Loucy (cell line): ENCODE data around the gene HPGD.

ENCODE experiments used
- EZH2phosphoT487 ChIP-seq: fragments of 200-600 bp; IDR thresholded peaks from 2 replicates; pipeline ENCODE4 v1.6.1; 2018; ENCODE audit warnings: antibody characterized with exemption, mild to moderate bottlenecking, moderate library complexity, borderline replicate concordance
- TF ChIP-seq, protein P1 (sequence below): fragments of 200-600 bp; sonication (generic); conservative IDR thresholded peaks from 2 replicates; pipeline ENCODE4 v1.5.1; 2014; ENCODE audit warnings: mild to moderate bottlenecking, antibody characterized with exemption, low read length

DNA sequence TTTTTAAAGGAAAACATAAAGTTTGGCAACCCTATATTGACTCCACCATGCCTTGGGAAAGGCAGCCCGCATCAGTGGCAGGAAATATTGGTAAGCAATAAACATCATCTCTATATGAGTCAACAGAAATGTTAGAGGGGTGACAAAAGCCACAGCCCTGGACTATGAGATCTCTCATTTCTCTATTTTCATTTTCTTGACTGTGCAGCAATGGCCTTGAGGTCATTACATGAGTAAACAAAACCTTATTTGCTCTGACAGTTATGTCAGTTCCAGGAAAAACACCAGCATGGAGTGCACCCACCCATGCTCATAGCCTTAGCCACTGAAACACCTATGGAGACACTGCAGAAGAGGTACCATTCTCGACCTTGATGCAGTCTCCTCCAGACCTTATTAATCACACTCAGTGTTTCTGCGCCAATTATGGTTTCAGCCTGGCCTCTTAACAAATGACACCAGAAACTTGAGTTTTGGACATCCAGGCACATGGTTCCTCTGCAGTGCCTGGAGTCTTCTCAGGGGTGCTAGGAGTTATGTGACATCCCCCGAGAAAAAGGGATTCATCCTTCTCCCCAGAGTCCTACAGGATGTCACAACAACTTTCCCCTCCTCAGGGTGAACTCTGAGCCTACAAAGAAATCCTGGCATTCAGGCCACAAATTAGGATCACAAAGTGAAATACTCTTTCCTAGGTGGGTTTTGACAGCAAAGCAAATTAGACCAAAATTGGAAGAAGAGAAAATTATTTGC, 16.0 kb upstream of the HPGD start:
- TF ChIP-seq, protein P1, sequence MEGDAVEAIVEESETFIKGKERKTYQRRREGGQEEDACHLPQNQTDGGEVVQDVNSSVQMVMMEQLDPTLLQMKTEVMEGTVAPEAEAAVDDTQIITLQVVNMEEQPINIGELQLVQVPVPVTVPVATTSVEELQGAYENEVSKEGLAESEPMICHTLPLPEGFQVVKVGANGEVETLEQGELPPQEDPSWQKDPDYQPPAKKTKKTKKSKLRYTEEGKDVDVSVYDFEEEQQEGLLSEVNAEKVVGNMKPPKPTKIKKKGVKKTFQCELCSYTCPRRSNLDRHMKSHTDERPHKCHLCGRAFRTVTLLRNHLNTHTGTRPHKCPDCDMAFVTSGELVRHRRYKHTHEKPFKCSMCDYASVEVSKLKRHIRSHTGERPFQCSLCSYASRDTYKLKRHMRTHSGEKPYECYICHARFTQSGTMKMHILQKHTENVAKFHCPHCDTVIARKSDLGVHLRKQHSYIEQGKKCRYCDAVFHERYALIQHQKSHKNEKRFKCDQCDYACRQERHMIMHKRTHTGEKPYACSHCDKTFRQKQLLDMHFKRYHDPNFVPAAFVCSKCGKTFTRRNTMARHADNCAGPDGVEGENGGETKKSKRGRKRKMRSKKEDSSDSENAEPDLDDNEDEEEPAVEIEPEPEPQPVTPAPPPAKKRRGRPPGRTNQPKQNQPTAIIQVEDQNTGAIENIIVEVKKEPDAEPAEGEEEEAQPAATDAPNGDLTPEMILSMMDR, result no peak
- no peak for TF ChIP-seq EZH2phosphoT487
